Activated naive CD4-positive, alpha-beta T cell (primary cell): ENCODE measurements around the gene ANKRD13C.
A peak's percentile ranks its signal among the peaks of the same experiment; 100 is the strongest.
"Not testable (repeated sequence)": the region's sequence is repeated elsewhere in the genome, so short reads cannot be mapped to it uniquely, and the experiment has no call there.

Experiments
- DNase-seq, 4 experiments: peaks; one replicate each; lab custom pipeline; 2025; lab: John Stamatoyannopoulos, UW

Gene ANKRD13C

GRCh38 chr1:70360321-70360720 is 5.8 kb upstream of the ANKRD13C start:
- no peak for DNase-seq

- no peak for DNase-seq
Observed at GRCh38 chr1:70358921-70359564, 4.5 kb upstream of the ANKRD13C start.

- DNase-seq, result no peak
Observed at GRCh38 chr1:70355920-70356319, 1.4 kb upstream of the ANKRD13C start.

- no peak for DNase-seq
Observed at GRCh38 chr1:70355111-70355407, 537 bp upstream of the ANKRD13C start.

- peak; percentile 33 to 37 (median 34) for DNase-seq
Observed at GRCh38 chr1:70353601-70354331, 756 bp downstream of the ANKRD13C start.

- no peak for DNase-seq
Observed at GRCh38 chr1:70353044-70353443, 1.5 kb downstream of the ANKRD13C start.

GRCh38 chr1:70349799-70350198 is 4.7 kb downstream of the ANKRD13C start:
- not testable (repeated sequence) for DNase-seq

- no peak for DNase-seq
Observed at GRCh38 chr1:70348399-70349165, 5.9 kb downstream of the ANKRD13C start.

GRCh38 chr1:70339644-70340043 is 14.9 kb downstream of the ANKRD13C start:
- not testable (repeated sequence) for DNase-seq

GRCh38 chr1:70336050-70336449 is 18.5 kb downstream of the ANKRD13C start:
- no peak for DNase-seq

GRCh38 chr1:70334436-70334835 is 20.1 kb downstream of the ANKRD13C start:
- no peak for DNase-seq

GRCh38 chr1:70333245-70333644 is 21.3 kb downstream of the ANKRD13C start:
- DNase-seq, result no peak

- DNase-seq, result no peak
Observed at GRCh38 chr1:70331962-70332361, 22.6 kb downstream of the ANKRD13C start.

- DNase-seq, result no peak
Observed at GRCh38 chr1:70327306-70328076, 27.0 kb downstream of the ANKRD13C start.

- no peak for DNase-seq
Observed at GRCh38 chr1:70324683-70325082, 29.8 kb downstream of the ANKRD13C start.

GRCh38 chr1:70319750-70320149 is 34.8 kb downstream of the ANKRD13C start:
- DNase-seq, result no peak

GRCh38 chr1:70318191-70318590 is 36.3 kb downstream of the ANKRD13C start:
- DNase-seq, result no peak

- DNase-seq, result no peak
Observed at GRCh38 chr1:70317087-70317486, 37.4 kb downstream of the ANKRD13C start.

GRCh38 chr1:70315782-70316181 is 38.7 kb downstream of the ANKRD13C start:
- DNase-seq, result no peak

GRCh38 chr1:70314706-70315304 is 39.7 kb downstream of the ANKRD13C start:
- no peak for DNase-seq

GRCh38 chr1:70311369-70311768 is 43.2 kb downstream of the ANKRD13C start:
- no peak for DNase-seq

- no peak for DNase-seq
Observed at GRCh38 chr1:70299472-70299871, 55.0 kb downstream of the ANKRD13C start.
